ENCODE data around the gene S1PR3. TPM values are rescaled to one million over a fixed set of nuclear protein-coding genes. Genes with fewer than 3 reads are reported as not detected.

The S1PR3 gene
- total RNA-seq, 1 experiment from 2014 or later: 23.3 TPM

GRCh38 chr9:89053301-89053700, 62.0 kb downstream of the S1PR3 start:
- Histone ChIP-seq H3F3A (ENCODE audit: insufficient read depth, low read depth) (no peaks in the 10 kb centered on the region), H3K4me3 (no peak overlapping the region), H3K36me3 (ENCODE audit: low read depth) (no peaks in the 10 kb centered on the region), H3K4me2 (no peak overlapping the region), H3K9me2 (ENCODE audit: insufficient read depth) (no peaks in the 10 kb centered on the region), H2AFZ (no peak overlapping the region), H3K9me3 (ENCODE audit: insufficient read depth, low read depth) (no peaks in the 10 kb centered on the region), H3K27ac (no peak overlapping the region), H3K4me1 (replicated peaks; ENCODE audit: insufficient read depth) (no peaks in the 10 kb centered on the region), H3K79me2 (ENCODE audit: low read depth) (no peaks in the 10 kb centered on the region), H4K20me1 (ENCODE audit: insufficient read depth) (no peaks in the 10 kb centered on the region), H3K27me3 (ENCODE audit: insufficient read depth, low read depth) (no peaks in the 10 kb centered on the region)
- TF ChIP-seq EZH2 (IDR thresholded peaks at IDR 0.05; ENCODE audit: low read depth): no peak
- TF ChIP-seq, protein P1, sequence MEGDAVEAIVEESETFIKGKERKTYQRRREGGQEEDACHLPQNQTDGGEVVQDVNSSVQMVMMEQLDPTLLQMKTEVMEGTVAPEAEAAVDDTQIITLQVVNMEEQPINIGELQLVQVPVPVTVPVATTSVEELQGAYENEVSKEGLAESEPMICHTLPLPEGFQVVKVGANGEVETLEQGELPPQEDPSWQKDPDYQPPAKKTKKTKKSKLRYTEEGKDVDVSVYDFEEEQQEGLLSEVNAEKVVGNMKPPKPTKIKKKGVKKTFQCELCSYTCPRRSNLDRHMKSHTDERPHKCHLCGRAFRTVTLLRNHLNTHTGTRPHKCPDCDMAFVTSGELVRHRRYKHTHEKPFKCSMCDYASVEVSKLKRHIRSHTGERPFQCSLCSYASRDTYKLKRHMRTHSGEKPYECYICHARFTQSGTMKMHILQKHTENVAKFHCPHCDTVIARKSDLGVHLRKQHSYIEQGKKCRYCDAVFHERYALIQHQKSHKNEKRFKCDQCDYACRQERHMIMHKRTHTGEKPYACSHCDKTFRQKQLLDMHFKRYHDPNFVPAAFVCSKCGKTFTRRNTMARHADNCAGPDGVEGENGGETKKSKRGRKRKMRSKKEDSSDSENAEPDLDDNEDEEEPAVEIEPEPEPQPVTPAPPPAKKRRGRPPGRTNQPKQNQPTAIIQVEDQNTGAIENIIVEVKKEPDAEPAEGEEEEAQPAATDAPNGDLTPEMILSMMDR (conservative IDR thresholded peaks at IDR 0.05): no peak
- no peak for DNase-seq
- intact Hi-C loops (cut with micrococcal nuclease; ENCODE audit: unreplicated experiment): no loop called here
- no TSS peak for BruUV-seq (replicated peaks)
- ChIA-PET POLR2A (ENCODE audit: unreplicated experiment) (no interaction called here), CTCF (no interaction called here)

Other genes with a start within 250 kb of the S1PR3 start
- 12.9 and 15.9 TPM in 2 replicates for gene SHC3, start 187.3 kb downstream of the S1PR3 start, total RNA-seq (2021)

All from PC-9 (cell line).